Activated CD4-positive, alpha-beta T cell treated with anti-CD3 and anti-CD28 coated beads for 4 hours (primary cell): ENCODE data around the gene SPEM2.

Experiments
- DNase-seq, 2 donors: peaks; one replicate each; pipeline ENCODE4 v3.0.0-alpha.2; 2020

The SPEM2 gene

GRCh38 chr17:7475764-7476422, 50.5 kb downstream of the SPEM2 start:
- DNase-seq: no peak

GRCh38 chr17:7476494-7476893, 51.1 kb downstream of the SPEM2 start:
- DNase-seq: no peak

GRCh38 chr17:7476951-7477350, 51.5 kb downstream of the SPEM2 start:
- no peak for DNase-seq
